ENCODE data around the gene SOX9. TPM values are rescaled to one million over a fixed set of nuclear protein-coding genes. Genes with fewer than 3 reads are reported as not detected.

The SOX9 gene
- total RNA-seq, 1 experiment from 2014 or later: 1.3 TPM

- H3K4me3 Mint-ChIP-seq: no peak overlapping the region
- H4K8ac ChIP-seq (replicated peaks; ENCODE audit: insufficient read length, low read depth, low read length): no peak overlapping the region
- no peak overlapping the region for H3K18ac ChIP-seq (ENCODE audit: insufficient read length, low read depth, low read length)
- no peak overlapping the region for H2AFZ ChIP-seq (ENCODE audit: low read length)
- no peak overlapping the region for H2BK120ac ChIP-seq (ENCODE audit: low read depth, low read length, poor library complexity, severe bottlenecking)
- no peak overlapping the region for H4K5ac ChIP-seq (ENCODE audit: insufficient read length, low read depth, low read length)
- H3K23me2 ChIP-seq (ENCODE audit: insufficient read length, low read depth, low read length, poor library complexity, severe bottlenecking): no peaks in the 10 kb centered on the region
- no peak overlapping the region for H2BK5ac ChIP-seq (ENCODE audit: insufficient read length, low read length)
- no peak overlapping the region for H3K56ac ChIP-seq (ENCODE audit: insufficient read length, low read depth, low read length)
- no CpG with 5 or more reads among the region's 3 CpGs for WGBS (ENCODE audit: extremely low coverage, insufficient read length, low lambda C conversion rate)
- no peak for TF ChIP-seq CTCF (conservative IDR thresholded peaks at IDR 0.05)
- H4K20me1 ChIP-seq (ENCODE audit: control insufficient read depth, insufficient read depth, insufficient read length): no peaks in the 10 kb centered on the region
- peaks cover 3% of the 10 kb centered on the region for H3K27me3 Mint-ChIP-seq (ENCODE audit: low read depth)
- no peak overlapping the region for H3T11ph ChIP-seq (ENCODE audit: low read length)
- peak overlapping the region in 1 of 3 experiments; percentile 2; a peak in 1 of 7 replicates for H3K27ac Mint-ChIP-seq
- no peak overlapping the region for H2BK12ac ChIP-seq (ENCODE audit: insufficient read length, low read depth, low read length)
- H3K27me3 ChIP-seq (ENCODE audit: insufficient read depth, low read length): no peaks in the 10 kb centered on the region
- H4K91ac ChIP-seq (ENCODE audit: insufficient read length, low read depth, low read length): no peak overlapping the region
- no peak overlapping the region for H3K4ac ChIP-seq (ENCODE audit: low read depth, low read length)
- H3K36me3 Mint-ChIP-seq (ENCODE audit: insufficient read depth in 1 of 3, low read depth in 3 of 3): peaks cover 0 to 8% (median 1%) of the 10 kb centered on the region in 3 experiments; a peak in 3 of 7 replicates
- peaks cover 25% of the 10 kb centered on the region in 2 experiments for H3K4me1 Mint-ChIP-seq
- H3K9me3 ChIP-seq (ENCODE audit: control insufficient read depth, low read depth, low read length): no peaks in the 10 kb centered on the region
- H2AK5ac ChIP-seq (ENCODE audit: insufficient read length, low read length): no peak overlapping the region
- no peak overlapping the region for H3K4me2 ChIP-seq (ENCODE audit: insufficient read depth, insufficient read length, low read length)
- H3K79me1 ChIP-seq (ENCODE audit: insufficient read depth, low read depth, low read length, poor library complexity, severe bottlenecking): no peaks in the 10 kb centered on the region
- H3K27ac ChIP-seq (ENCODE audit: insufficient read length, low read depth, low read length): no peak overlapping the region
- H3K79me2 ChIP-seq (ENCODE audit: insufficient read depth, low read length): no peaks in the 10 kb centered on the region
- DNase-seq: no peak
- no peaks in the 10 kb centered on the region; a peak in 1 of 5 replicates for H3K9me3 Mint-ChIP-seq
- H2BK20ac ChIP-seq (ENCODE audit: low read depth, low read length, poor library complexity, severe bottlenecking): no peak overlapping the region
- no peak overlapping the region for H2BK15ac ChIP-seq (ENCODE audit: low read depth, low read length)
- H3K14ac ChIP-seq (ENCODE audit: insufficient read depth, low read length): no peak overlapping the region
- no peak overlapping the region for H3K9ac ChIP-seq (ENCODE audit: extremely low read depth, insufficient read length, low read length)
- H3K4me1 ChIP-seq (ENCODE audit: insufficient read depth, low read length): peaks cover 16% of the 10 kb centered on the region; the same call in 1 of the 2 replicates
- H3K23ac ChIP-seq (ENCODE audit: insufficient read length, low read depth, low read length): no peak overlapping the region
Observed at GRCh38 chr17:72164158-72164739, 43.4 kb downstream of the SOX9 start.
